BLaER1 (cell line): ENCODE measurements around the gene RNF141.

Source experiments
- H3K27ac ChIP-seq: shearing (Covaris generic); formaldehyde crosslinking; 2 replicates; pipeline ENCODE4 v1.8.1; 2022
- H3K27me3 ChIP-seq: shearing (Covaris generic); formaldehyde crosslinking; 2 replicates; pipeline ENCODE4 v1.8.1; 2022
- H3K36me3 ChIP-seq: shearing (Covaris generic); formaldehyde crosslinking; 2 replicates; pipeline ENCODE4 v1.8.1; 2022
- H3K4me1 ChIP-seq: shearing (Covaris generic); formaldehyde crosslinking; 2 replicates; pipeline ENCODE4 v1.8.1; 2022
- H3K4me2 ChIP-seq: shearing (Covaris generic); formaldehyde crosslinking; 2 replicates; pipeline ENCODE4 v1.8.1; 2022
- H3K4me3 ChIP-seq: shearing (Covaris generic); formaldehyde crosslinking; 2 replicates; pipeline ENCODE4 v1.8.1; 2022
- H3K9ac ChIP-seq: shearing (Covaris generic); formaldehyde crosslinking; 2 replicates; pipeline ENCODE4 v1.8.1; 2022
- H3K9me3 ChIP-seq: shearing (Covaris generic); formaldehyde crosslinking; 2 replicates; pipeline ENCODE4 v1.8.1; 2022
- H4K20me1 ChIP-seq: shearing (Covaris generic); formaldehyde crosslinking; 2 replicates; pipeline ENCODE4 v1.8.1; 2022
- Cebpa-rat ChIP-seq: shearing (Covaris generic); IDR thresholded peaks from 2 replicates; pipeline ENCODE4 v1.8.1; 2022

RNF141 gene

GRCh38 chr11:10500757-10501684 is 40.0 kb downstream of the RNF141 start:
- Histone ChIP-seq H3K9me3 (no peaks in the 10 kb centered on the region), H3K27ac (no peak overlapping the region), H4K20me1 (no peaks in the 10 kb centered on the region), H3K27me3 (no peaks in the 10 kb centered on the region), H3K36me3 (peaks cover 92% of the 10 kb centered on the region), H3K4me2 (no peak overlapping the region), H3K4me1 (no peaks in the 10 kb centered on the region), H3K4me3 (no peak overlapping the region), H3K9ac (no peak overlapping the region)
- no peak for TF ChIP-seq Cebpa-rat

- Histone ChIP-seq H3K36me3 (peaks cover 92% of the 10 kb centered on the region), H3K4me3 (no peak overlapping the region), H4K20me1 (no peaks in the 10 kb centered on the region), H3K9me3 (no peaks in the 10 kb centered on the region), H3K4me1 (no peaks in the 10 kb centered on the region), H3K27ac (no peak overlapping the region), H3K4me2 (no peak overlapping the region), H3K27me3 (no peaks in the 10 kb centered on the region), H3K9ac (no peak overlapping the region)
- no peak for TF ChIP-seq Cebpa-rat
These were observed 40.9 kb downstream of the RNF141 start for GRCh38 chr11:10499874-10500601.

GRCh38 chr11:10499452-10499851 is 41.5 kb downstream of the RNF141 start:
- H3K4me3 ChIP-seq = no peak overlapping the region
- H3K9ac ChIP-seq = no peak overlapping the region
- H3K9me3 ChIP-seq = no peaks in the 10 kb centered on the region
- H4K20me1 ChIP-seq = no peaks in the 10 kb centered on the region
- H3K4me1 ChIP-seq = no peaks in the 10 kb centered on the region
- no peak for TF ChIP-seq Cebpa-rat
- no peak overlapping the region for H3K4me2 ChIP-seq
- no peak overlapping the region for H3K27ac ChIP-seq
- H3K27me3 ChIP-seq = no peaks in the 10 kb centered on the region
- H3K36me3 ChIP-seq = peaks cover 92% of the 10 kb centered on the region

- Histone ChIP-seq H3K4me1 (no peaks in the 10 kb centered on the region), H3K9ac (no peak overlapping the region), H4K20me1 (no peaks in the 10 kb centered on the region), H3K36me3 (peaks cover 92% of the 10 kb centered on the region), H3K27me3 (no peaks in the 10 kb centered on the region), H3K9me3 (no peaks in the 10 kb centered on the region), H3K27ac (no peak overlapping the region), H3K4me3 (no peak overlapping the region), H3K4me2 (no peak overlapping the region)
- no peak for TF ChIP-seq Cebpa-rat
These were observed 42.3 kb downstream of the RNF141 start for GRCh38 chr11:10498426-10499250.

GRCh38 chr11:10498022-10498400 is 43.0 kb downstream of the RNF141 start:
- no peak for TF ChIP-seq Cebpa-rat
- no peak overlapping the region for H3K9ac ChIP-seq
- peaks cover 98% of the 10 kb centered on the region for H3K36me3 ChIP-seq
- no peaks in the 10 kb centered on the region for H3K27me3 ChIP-seq
- H3K4me1 ChIP-seq = no peaks in the 10 kb centered on the region
- no peaks in the 10 kb centered on the region for H4K20me1 ChIP-seq
- no peak overlapping the region for H3K27ac ChIP-seq
- no peak overlapping the region for H3K4me3 ChIP-seq
- H3K9me3 ChIP-seq = no peaks in the 10 kb centered on the region
- H3K4me2 ChIP-seq = no peak overlapping the region

GRCh38 chr11:10497371-10498021 is 43.5 kb downstream of the RNF141 start:
- H3K36me3 ChIP-seq = peaks cover 98% of the 10 kb centered on the region
- TF ChIP-seq Cebpa-rat = no peak
- H3K9me3 ChIP-seq = no peaks in the 10 kb centered on the region
- no peak overlapping the region for H3K4me2 ChIP-seq
- H3K27me3 ChIP-seq = no peaks in the 10 kb centered on the region
- no peak overlapping the region for H3K9ac ChIP-seq
- no peaks in the 10 kb centered on the region for H3K4me1 ChIP-seq
- H4K20me1 ChIP-seq = no peaks in the 10 kb centered on the region
- H3K27ac ChIP-seq = no peak overlapping the region
- no peak overlapping the region for H3K4me3 ChIP-seq

GRCh38 chr11:10496296-10496936 is 44.6 kb downstream of the RNF141 start:
- no peak for TF ChIP-seq Cebpa-rat
- Histone ChIP-seq H3K4me2 (no peak overlapping the region), H3K4me3 (no peak overlapping the region), H3K9me3 (no peaks in the 10 kb centered on the region), H3K9ac (no peak overlapping the region), H3K36me3 (peaks cover 99% of the 10 kb centered on the region), H3K27ac (no peak overlapping the region), H3K27me3 (no peaks in the 10 kb centered on the region), H3K4me1 (no peaks in the 10 kb centered on the region), H4K20me1 (no peaks in the 10 kb centered on the region)

- H3K36me3 ChIP-seq = peaks cover 99% of the 10 kb centered on the region
- no peak for TF ChIP-seq Cebpa-rat
- no peak overlapping the region for H3K9ac ChIP-seq
- no peaks in the 10 kb centered on the region for H3K4me1 ChIP-seq
- no peak overlapping the region for H3K4me3 ChIP-seq
- no peaks in the 10 kb centered on the region for H3K27me3 ChIP-seq
- no peak overlapping the region for H3K27ac ChIP-seq
- no peaks in the 10 kb centered on the region for H4K20me1 ChIP-seq
- H3K9me3 ChIP-seq = no peaks in the 10 kb centered on the region
- no peak overlapping the region for H3K4me2 ChIP-seq
These were observed 45.6 kb downstream of the RNF141 start for GRCh38 chr11:10495464-10495786.
